Measurements from ENCODE around the gene KIAA1671. TPM values are rescaled to one million over a fixed set of nuclear protein-coding genes. Genes with fewer than 3 reads are reported as not detected.
A peak's percentile ranks its signal among the peaks of the same experiment; 100 is the strongest.

KIAA1671 gene
- total RNA-seq, 4 donors from 2014 or later: 30.6 to 52.7 (median 39.9) TPM

DNA sequence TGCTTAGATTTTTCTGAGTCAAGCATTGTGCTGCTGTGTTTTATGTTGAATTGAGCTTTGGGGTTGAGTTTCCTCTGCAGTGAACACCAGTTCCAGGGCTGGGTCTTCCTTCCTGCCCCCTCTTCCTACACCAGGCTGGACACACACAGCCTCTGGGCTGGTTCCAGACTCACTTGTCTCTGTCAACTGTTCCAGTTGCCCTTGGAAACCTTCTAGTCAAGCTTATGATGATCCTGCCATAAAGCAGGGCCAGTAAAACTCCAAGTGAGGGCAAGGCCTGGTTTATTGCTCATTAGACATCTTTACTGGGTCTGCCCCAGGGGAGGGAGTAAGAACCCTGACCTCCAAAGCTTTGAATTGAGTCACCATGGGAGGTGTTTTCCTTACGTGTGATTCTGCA lies 61.1 kb downstream of the KIAA1671 start:
- H3K36me3 ChIP-seq: peaks cover 0 to 9% (median 0%) of the 10 kb centered on the region in 3 donors
- 44 to 59% methylated on average over 1 of the region's 1 CpG for WGBS, 2 donors
- H3K9me3 ChIP-seq: no peaks in the 10 kb centered on the region
- no peak for DNase-seq (ENCODE audit: low spot score in 2 of 2)
- H3K27ac ChIP-seq: peak overlapping the region in 2 of 4 donors; percentile 23 to 39
- peaks cover 0 to 28% (median 4%) of the 10 kb centered on the region in 4 donors for H3K4me1 ChIP-seq
- no peak overlapping the region for H3K4me3 ChIP-seq
- TF ChIP-seq EP300 (IDR thresholded peaks at IDR 0.05) (no peak), POLR2A (IDR thresholded peaks at IDR 0.05) (no peak), CTCF (IDR thresholded peaks at IDR 0.05) (no peak)
- no peaks in the 10 kb centered on the region for H3K27me3 ChIP-seq

DNA sequence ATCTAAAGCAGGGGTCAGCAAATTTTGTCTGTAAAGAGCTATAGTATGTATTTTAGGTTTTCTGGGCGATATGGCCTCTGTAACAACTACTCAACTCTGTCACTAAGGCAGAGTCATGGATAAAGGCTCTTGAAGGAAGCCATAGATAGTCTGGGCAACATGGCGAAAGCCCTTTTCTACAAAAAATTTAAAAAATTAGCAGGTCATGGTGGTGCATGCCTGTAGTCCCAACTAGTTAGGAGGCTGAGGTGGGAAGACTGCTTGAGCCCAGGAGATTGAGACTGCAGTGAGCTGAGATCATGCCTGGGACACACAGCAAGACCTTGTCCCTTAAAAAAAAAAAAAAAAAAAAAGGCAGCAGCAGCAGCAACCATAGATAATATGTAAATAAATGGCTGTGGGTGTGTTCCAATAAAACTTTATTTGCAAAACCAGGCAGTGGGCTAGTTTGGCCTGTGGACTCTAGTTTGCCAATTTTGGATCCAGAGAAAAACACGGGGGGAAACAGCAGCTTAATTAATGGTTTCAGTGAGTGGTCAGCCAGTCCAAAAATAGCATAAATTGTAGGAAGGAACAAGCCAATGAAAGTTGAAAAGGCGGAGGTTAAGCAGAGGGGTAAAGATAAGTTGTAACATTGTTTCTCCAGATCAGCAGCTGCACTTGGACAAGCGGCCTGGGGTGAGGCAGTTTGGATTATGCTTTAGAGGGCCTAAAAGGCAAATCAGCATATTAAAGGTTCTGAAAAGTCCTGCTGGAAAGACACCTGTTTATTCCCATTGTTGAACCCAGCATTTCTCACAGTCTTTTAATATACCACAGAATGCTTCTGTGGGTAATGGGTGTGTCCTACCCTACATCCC lies 62.6 kb downstream of the KIAA1671 start:
- peaks cover 0 to 26% (median 4%) of the 10 kb centered on the region in 4 donors for H3K4me1 ChIP-seq
- H3K27me3 ChIP-seq: no peaks in the 10 kb centered on the region
- 74 to 76% methylated on average over 5 of the region's 5 CpGs for WGBS, 2 donors
- H3K9me3 ChIP-seq: no peaks in the 10 kb centered on the region
- peaks cover 0 to 9% (median 0%) of the 10 kb centered on the region in 3 donors for H3K36me3 ChIP-seq
- no peak overlapping the region for H3K27ac ChIP-seq
- H3K4me3 ChIP-seq: no peak overlapping the region
- no peak for DNase-seq (ENCODE audit: low spot score in 2 of 2)
- no peak for TF ChIP-seq CTCF (IDR thresholded peaks at IDR 0.05)

DNA sequence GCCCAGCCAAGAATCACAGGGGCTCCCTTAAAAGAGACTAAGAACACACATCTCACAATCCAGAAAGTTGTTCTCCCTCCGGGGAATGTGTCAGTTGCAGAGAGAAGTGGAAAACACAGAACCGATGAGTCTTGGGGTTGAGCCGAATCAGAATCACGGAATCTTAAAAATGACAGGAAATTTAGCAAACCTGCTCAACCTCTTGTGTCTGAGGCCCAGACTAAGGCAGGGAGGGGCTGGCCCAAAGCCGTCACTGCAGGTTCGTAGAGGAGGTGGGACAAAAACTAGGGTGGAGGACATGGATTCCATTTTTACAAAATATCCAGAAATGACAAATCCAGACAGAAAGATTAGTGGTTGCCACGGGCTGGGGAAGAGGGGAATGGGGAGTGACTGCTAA lies 63.8 kb downstream of the KIAA1671 start:
- H3K4me1 ChIP-seq: peaks cover 0 to 30% (median 4%) of the 10 kb centered on the region in 4 donors
- H3K4me3 ChIP-seq: no peak overlapping the region
- WGBS, 2 donors: 87 to 88% methylated on average over 7 of the region's 7 CpGs
- TF ChIP-seq POLR2A (IDR thresholded peaks at IDR 0.05): no peak
- TF ChIP-seq EP300 (IDR thresholded peaks at IDR 0.05): no peak
- TF ChIP-seq CTCF (IDR thresholded peaks at IDR 0.05): no peak
- no peak for DNase-seq (ENCODE audit: low spot score in 2 of 2)
- H3K36me3 ChIP-seq: peaks cover 0 to 9% (median 0%) of the 10 kb centered on the region in 3 donors
- no peak overlapping the region for H3K27ac ChIP-seq
- H3K9me3 ChIP-seq: no peaks in the 10 kb centered on the region
- H3K27me3 ChIP-seq: no peaks in the 10 kb centered on the region

DNA sequence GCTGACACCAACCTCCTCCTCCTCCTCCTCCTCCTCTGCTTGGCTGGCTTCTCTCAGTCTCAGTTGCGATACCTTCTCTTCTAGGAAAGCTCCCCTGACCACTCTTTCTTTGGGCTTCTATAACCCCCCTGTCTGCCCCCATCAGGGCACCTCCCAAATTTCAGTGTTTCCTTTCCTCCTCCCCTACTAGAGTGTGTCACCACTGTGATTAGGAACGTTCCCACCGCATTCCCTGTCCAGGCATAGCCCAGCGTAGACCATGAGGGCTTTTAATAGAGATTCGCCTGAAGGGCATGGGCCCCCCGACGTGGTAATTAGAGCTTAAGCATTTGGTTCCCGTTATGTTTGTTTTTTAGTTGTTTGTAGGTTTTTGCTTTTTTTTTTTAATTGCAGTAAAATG lies 65.5 kb downstream of the KIAA1671 start:
- 71 to 78% methylated on average over 8 of the region's 8 CpGs for WGBS, 2 donors
- Histone ChIP-seq H3K4me1 (peaks cover 0 to 37% (median 2%) of the 10 kb centered on the region in 4 donors), H3K27ac (no peak overlapping the region), H3K27me3 (no peaks in the 10 kb centered on the region), H3K4me3 (no peak overlapping the region), H3K9me3 (no peaks in the 10 kb centered on the region), H3K36me3 (peaks cover 0 to 9% (median 0%) of the 10 kb centered on the region in 3 donors)
- no peak for TF ChIP-seq CTCF (IDR thresholded peaks at IDR 0.05)
- TF ChIP-seq POLR2A (IDR thresholded peaks at IDR 0.05): no peak
- no peak for TF ChIP-seq EP300 (IDR thresholded peaks at IDR 0.05)
- DNase-seq (ENCODE audit: low spot score in 2 of 2): no peak

DNA sequence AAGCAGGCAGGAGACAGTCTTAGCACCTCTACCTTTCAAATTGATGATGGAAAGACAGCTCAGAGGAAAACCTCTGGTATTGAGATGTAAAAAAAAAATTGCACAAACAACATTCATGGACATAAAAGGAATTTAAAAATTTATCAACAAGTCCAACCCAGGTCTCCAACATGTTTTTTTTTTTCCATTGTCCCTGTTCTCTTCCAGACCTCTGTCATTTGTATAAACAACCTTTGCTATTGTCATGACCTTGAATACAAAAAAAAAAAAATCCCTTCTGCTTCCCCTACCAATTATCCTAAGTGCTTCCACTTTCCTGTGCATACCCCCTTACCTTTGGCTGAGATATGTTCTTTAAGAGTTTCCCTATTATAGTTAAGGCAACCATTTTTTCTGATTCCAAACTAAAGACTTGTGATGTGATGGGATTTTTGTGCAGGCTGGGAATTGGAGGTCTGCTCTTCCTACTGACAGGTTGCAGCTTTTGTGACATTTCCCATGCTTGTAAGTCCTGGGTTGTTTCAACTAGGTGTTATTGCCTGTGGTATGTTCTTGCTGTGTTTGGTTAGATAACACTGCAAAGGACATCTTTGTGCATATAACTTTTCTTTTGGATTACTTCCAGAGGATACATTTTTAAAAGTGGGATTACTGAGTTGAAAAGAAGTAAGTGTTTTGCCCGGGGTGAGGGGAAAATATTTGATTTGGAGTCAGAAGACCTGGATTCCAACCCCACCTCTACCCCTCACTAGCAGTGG lies 67.1 kb downstream of the KIAA1671 start:
- TF ChIP-seq CTCF (IDR thresholded peaks at IDR 0.05) (no peak), POLR2A (IDR thresholded peaks at IDR 0.05) (no peak), EP300 (IDR thresholded peaks at IDR 0.05) (no peak)
- Histone ChIP-seq H3K4me1 (peaks cover 0 to 35% (median under 1%) of the 10 kb centered on the region in 4 donors), H3K27ac (no peak overlapping the region), H3K27me3 (no peaks in the 10 kb centered on the region), H3K4me3 (no peak overlapping the region), H3K9me3 (no peaks in the 10 kb centered on the region), H3K36me3 (peaks cover 0 to 9% (median 0%) of the 10 kb centered on the region in 3 donors)
- no peak for DNase-seq (ENCODE audit: low spot score in 2 of 2)
- WGBS, 2 donors: 52 to 56% methylated on average over 1 of the region's 1 CpG
